ENCODE results near the gene TPSG1. TPM values are rescaled to one million over a fixed set of nuclear protein-coding genes. Genes with fewer than 3 reads are reported as not detected.

Gene TPSG1
- total RNA-seq, 1 donor from 2014 or later, result not detected

DNA sequence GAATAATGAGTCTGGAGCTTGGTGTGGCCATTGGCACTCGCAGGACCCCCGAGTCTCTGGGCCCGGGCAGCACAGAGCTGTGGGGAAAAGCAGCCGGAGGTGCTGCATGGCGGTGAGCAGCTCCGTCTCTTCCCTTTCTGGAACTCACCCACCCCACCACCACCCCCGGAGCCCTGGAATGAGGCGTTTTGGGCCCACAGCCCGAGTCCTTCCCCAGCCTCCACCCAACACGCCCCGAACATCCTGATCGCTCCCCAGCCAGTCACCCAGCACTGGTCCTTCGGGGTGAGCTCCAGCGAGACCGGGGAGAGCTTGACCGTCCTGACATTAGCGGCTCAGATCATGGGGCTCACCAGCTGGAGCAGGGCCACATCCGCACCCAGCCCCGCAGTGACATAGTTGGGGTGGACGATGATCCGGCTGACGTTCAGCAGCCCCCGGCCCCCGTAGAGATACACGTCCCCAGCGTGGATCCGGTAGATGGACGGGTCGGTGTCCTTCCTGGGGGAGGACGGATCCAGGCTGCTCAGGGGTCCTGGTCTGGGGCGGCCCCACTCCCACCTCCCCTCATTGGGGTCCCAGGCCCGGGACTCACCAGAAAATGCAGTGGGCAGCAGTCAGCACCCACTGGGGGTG, 37.3 kb upstream of the TPSG1 start:
- peaks cover 48% of the 10 kb centered on the region for H3K27me3 ChIP-seq (ENCODE audit: control insufficient read depth, insufficient read depth, low read length)
- DNase-seq (ENCODE audit: low read depth), result no peak
- no peaks in the 10 kb centered on the region for H3K36me3 ChIP-seq (ENCODE audit: control insufficient read depth, insufficient read depth, low read length)
- H3K4me3 ChIP-seq (ENCODE audit: low read depth, low read length), result no peak overlapping the region
- TF ChIP-seq, protein P1, sequence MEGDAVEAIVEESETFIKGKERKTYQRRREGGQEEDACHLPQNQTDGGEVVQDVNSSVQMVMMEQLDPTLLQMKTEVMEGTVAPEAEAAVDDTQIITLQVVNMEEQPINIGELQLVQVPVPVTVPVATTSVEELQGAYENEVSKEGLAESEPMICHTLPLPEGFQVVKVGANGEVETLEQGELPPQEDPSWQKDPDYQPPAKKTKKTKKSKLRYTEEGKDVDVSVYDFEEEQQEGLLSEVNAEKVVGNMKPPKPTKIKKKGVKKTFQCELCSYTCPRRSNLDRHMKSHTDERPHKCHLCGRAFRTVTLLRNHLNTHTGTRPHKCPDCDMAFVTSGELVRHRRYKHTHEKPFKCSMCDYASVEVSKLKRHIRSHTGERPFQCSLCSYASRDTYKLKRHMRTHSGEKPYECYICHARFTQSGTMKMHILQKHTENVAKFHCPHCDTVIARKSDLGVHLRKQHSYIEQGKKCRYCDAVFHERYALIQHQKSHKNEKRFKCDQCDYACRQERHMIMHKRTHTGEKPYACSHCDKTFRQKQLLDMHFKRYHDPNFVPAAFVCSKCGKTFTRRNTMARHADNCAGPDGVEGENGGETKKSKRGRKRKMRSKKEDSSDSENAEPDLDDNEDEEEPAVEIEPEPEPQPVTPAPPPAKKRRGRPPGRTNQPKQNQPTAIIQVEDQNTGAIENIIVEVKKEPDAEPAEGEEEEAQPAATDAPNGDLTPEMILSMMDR (IDR thresholded peaks at IDR 0.05; ENCODE audit: insufficient read depth, low read length, poor library complexity, severe bottlenecking), result no peak

DNA sequence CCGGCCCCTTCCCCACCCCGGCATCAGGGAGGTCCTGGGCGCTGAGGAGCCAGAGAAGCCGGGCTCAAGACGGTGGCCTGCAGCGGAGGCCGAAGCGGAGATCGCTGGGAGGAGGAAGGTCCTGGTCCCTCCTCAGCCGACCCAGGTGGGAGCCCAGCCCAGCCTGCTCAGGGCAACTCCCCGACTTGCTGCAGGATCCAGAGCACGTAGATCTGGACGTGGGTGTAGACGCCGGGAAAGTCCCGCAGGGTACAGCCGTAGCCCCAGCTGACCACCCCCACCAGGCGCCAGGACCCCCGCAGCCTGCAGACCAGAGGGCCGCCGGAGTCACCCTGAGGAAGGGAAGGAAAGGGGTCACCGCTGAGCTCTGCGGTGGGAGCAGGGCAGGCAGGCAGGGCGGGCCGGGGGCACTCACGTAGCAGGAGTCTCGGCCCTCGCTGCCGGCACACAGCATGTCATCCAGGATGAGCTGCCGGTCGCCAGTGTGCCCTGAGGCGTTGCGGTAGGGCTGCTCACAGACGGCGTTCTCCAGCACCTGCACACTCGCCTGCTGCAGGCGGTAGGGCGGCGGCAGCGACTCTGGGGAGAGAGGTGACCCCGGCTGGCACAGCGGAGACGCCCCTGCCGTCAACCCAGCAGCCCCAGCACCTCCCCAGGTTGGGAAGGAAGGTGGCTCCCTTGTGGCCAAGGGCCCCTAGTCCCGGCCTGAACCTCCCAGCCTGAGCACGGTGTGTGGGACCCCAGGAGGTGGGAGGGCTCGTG, 36.2 kb upstream of the TPSG1 start:
- DNase-seq (ENCODE audit: low read depth), result no peak
- H3K4me3 ChIP-seq (ENCODE audit: low read depth, low read length), result no peak overlapping the region

DNA sequence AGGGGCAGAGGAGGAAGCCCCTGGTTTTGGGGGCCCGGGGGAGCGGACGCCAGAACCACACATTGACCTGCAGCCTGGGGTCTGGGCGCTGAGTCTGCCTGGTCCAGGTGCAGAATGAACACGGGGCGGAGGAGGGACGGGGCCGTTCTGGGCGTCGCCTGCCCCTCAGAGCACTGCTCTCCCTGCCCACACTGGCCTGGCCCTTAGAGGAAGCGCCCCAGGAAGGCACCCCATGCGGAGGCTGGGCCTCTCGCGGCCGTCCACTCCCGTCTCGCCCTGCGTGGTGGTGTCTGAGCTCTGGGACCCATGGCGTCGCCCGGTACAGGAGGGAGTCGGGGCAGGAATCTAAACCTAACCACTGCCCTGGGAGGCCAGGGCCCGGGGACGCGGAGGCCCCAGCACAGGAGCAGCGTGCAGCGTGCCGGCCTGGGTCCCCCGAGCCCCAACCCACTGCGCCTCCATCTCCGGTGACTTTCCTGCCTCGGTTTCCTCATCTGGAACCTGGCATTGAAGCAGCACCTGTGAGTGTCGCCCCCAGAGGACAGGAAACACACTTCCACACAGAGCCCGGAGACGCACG, 35.1 kb upstream of the TPSG1 start:
- TF ChIP-seq, protein P1 (IDR thresholded peaks at IDR 0.05; ENCODE audit: insufficient read depth, low read length, poor library complexity, severe bottlenecking), result no peak
- H3K36me3 ChIP-seq (ENCODE audit: control insufficient read depth, insufficient read depth, low read length), result no peaks in the 10 kb centered on the region
- H3K4me3 ChIP-seq (ENCODE audit: low read depth, low read length), result no peak overlapping the region
- DNase-seq (ENCODE audit: low read depth), result no peak
- peaks cover 48% of the 10 kb centered on the region for H3K27me3 ChIP-seq (ENCODE audit: control insufficient read depth, insufficient read depth, low read length)

More for the DNA sequence above, 36.2 kb upstream of the TPSG1 start:
- Histone ChIP-seq H3K27me3 (ENCODE audit: control insufficient read depth, insufficient read depth, low read length) (peaks cover 48% of the 10 kb centered on the region), H3K36me3 (ENCODE audit: control insufficient read depth, insufficient read depth, low read length) (no peaks in the 10 kb centered on the region)
- TF ChIP-seq, protein P1 (IDR thresholded peaks at IDR 0.05; ENCODE audit: insufficient read depth, low read length, poor library complexity, severe bottlenecking), result no peak

DNA sequence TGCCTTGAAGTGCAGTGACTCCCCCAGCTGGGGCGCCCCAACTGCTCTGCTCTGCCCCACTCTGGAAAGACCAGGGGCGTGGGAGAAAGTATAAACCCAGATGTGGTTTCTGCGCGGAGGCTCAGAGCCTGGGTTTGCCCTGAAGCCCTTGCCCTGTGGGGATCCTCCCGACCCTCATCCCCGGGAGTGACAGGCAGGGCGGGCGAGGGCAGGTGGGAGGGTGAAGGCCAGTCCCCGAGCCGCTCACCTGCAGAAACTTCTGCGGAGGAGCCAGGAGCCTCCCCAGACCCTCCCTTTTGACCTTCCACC, 34.6 kb upstream of the TPSG1 start:
- DNase-seq (ENCODE audit: low read depth), result no peak
- TF ChIP-seq, protein P1 (IDR thresholded peaks at IDR 0.05; ENCODE audit: insufficient read depth, low read length, poor library complexity, severe bottlenecking), result no peak
- Histone ChIP-seq H3K4me3 (ENCODE audit: low read depth, low read length) (no peak overlapping the region), H3K27me3 (ENCODE audit: control insufficient read depth, insufficient read depth, low read length) (peaks cover 48% of the 10 kb centered on the region), H3K36me3 (ENCODE audit: control insufficient read depth, insufficient read depth, low read length) (no peaks in the 10 kb centered on the region)

DNA sequence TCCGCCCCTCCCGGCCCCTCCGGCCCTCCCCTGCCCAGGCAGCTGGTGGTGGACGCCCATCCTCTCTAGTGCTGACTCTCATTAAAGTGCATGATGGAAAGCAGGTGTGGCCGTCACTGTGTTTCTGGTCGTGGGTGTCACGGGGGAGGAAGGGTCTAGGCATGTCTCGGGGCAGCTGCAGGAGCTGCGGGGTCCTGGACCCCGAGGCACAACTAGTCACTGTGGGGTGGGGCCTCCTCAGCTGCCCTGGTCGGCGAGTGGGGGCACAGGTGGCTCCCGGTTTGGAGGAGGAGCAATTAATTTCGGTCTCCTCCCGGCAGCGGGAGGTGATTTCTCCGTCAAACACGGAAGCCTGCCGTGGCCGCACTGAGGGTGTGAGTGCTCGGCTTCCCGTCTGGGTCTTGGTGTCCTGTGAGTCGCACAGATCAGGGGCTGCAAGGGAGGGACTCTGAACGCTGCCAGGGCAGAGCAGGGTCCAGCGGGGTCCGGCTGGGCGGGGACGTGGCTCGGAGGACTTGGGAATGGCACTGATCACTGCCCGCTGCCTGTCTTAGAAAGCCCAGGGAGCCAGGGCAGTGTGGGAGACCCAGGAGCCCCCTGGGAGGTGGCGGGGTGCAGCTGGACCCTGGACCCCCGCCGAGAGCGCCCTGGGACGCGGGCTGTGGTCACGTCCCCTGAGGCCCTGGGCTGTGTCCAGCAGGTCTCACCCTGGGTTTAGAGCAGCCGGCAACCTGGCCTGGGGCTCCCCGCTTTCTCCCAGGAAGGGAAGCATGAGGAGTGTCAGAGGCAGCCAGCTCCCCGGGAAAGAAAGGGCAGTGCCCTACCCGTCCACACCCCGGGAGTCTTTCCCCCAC, 34.1 kb upstream of the TPSG1 start:
- Histone ChIP-seq H3K4me3 (ENCODE audit: low read depth, low read length) (no peak overlapping the region), H3K27me3 (ENCODE audit: control insufficient read depth, insufficient read depth, low read length) (peaks cover 48% of the 10 kb centered on the region)
- TF ChIP-seq, protein P1 (IDR thresholded peaks at IDR 0.05; ENCODE audit: insufficient read depth, low read length, poor library complexity, severe bottlenecking), result no peak

More for the DNA sequence above, 34.1 kb upstream of the TPSG1 start:
- H3K36me3 ChIP-seq (ENCODE audit: control insufficient read depth, insufficient read depth, low read length), result no peaks in the 10 kb centered on the region
- no peak for DNase-seq (ENCODE audit: low read depth)

Measured in kidney epithelial cell (primary cell).